ENCODE measurements around the gene ADAT2. TPM values are rescaled to one million over a fixed set of nuclear protein-coding genes. Genes with fewer than 3 reads are reported as not detected.

Gene ADAT2
- total and polyA plus RNA-seq, 8 donors: 1.1 to 20.0 (median 6.8) TPM; not detected in 1

DNA sequence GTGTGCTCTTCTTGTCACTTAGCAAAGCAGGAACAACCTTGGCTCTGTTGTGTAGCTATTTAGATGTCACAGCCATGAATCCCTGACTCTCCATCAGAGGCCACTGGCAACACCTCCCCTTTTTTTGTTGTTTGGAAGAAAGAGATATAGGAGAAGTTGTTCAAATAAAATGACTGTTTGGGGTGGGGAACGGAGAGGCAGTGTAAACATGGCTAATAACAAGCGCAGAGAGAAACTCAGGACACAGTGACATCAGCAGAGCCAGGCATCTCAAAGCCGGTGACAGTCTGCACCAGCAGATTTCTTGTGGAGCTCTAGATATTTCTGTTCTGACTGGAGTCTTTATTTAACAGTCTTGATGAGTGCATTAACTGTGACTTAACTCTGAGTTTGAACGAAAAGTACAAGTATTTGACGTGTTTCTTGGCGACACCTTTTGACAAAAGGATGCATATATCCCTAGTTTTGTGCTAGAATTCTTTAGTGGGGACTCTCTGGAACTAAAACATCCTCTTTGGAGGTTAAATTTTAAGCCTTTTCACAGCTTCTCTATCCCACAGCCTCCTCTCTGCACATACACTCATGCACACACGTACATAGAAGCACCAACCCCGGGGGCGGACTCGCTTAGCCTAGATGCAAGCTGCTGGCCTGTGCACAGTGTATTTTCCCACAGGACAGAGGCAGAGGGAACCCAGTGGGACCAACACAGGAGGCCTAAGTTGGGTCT lies 53.8 kb downstream of the ADAT2 start:
- Histone ChIP-seq H3K4me3 (no peak overlapping the region), H3K4me1 (peaks cover 7 to 26% (median 9%) of the 10 kb centered on the region in 4 donors), H3K27me3 (no peaks in the 10 kb centered on the region), H3K27ac (peak overlapping the region in 4 of 5 donors; percentile 41 to 72 (median 50)), H3K9me3 (no peaks in the 10 kb centered on the region), H3K36me3 (no peaks in the 10 kb centered on the region)
- no peak for DNase-seq
- TF ChIP-seq POLR2AphosphoS5 (IDR thresholded peaks at IDR 0.05) (no peak), POLR2A (IDR thresholded peaks at IDR 0.05) (no peak), EP300 (IDR thresholded peaks at IDR 0.05) (no peak)
- TF ChIP-seq, protein P1, sequence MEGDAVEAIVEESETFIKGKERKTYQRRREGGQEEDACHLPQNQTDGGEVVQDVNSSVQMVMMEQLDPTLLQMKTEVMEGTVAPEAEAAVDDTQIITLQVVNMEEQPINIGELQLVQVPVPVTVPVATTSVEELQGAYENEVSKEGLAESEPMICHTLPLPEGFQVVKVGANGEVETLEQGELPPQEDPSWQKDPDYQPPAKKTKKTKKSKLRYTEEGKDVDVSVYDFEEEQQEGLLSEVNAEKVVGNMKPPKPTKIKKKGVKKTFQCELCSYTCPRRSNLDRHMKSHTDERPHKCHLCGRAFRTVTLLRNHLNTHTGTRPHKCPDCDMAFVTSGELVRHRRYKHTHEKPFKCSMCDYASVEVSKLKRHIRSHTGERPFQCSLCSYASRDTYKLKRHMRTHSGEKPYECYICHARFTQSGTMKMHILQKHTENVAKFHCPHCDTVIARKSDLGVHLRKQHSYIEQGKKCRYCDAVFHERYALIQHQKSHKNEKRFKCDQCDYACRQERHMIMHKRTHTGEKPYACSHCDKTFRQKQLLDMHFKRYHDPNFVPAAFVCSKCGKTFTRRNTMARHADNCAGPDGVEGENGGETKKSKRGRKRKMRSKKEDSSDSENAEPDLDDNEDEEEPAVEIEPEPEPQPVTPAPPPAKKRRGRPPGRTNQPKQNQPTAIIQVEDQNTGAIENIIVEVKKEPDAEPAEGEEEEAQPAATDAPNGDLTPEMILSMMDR (IDR thresholded peaks at IDR 0.05): no peak
- intact Hi-C loops (cut with DNase I; ENCODE audit: low total_unique reads): no loop called here
- WGBS, 5 donors: 72 to 84% (median 75%) methylated on average over 10 of the region's 10 CpGs

DNA sequence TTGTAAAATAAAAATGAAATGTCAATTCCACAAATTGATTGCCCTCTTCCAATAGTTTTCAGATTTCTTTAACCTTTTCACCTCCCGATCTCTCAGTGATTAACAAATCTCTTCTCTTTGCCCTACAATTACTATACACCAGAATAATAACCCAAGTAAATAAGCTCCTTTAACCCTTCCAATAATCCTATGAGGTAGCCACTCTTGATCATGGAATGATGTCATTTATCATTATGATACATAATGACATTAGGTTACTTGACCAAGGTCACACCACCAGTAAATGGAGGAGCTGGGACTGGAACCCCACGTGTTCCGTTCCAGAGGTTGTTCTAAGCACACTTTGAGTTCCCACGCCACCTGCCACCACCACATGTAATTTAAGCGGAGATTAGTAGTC lies 54.8 kb downstream of the ADAT2 start:
- Histone ChIP-seq H3K4me1 (peaks cover 7 to 24% (median 9%) of the 10 kb centered on the region in 4 donors), H3K27me3 (no peaks in the 10 kb centered on the region), H3K4me3 (no peak overlapping the region), H3K27ac (no peak overlapping the region), H3K9me3 (no peaks in the 10 kb centered on the region), H3K36me3 (no peaks in the 10 kb centered on the region)
- intact Hi-C loops (cut with DNase I; ENCODE audit: low total_unique reads): no loop called here
- DNase-seq: no peak
- 93 to 99% (median 95%) methylated on average over 5 of the region's 5 CpGs for WGBS, 5 donors
- no peak for TF ChIP-seq POLR2AphosphoS5 (IDR thresholded peaks at IDR 0.05)
- TF ChIP-seq, protein P1 (IDR thresholded peaks at IDR 0.05): no peak
- no peak for TF ChIP-seq POLR2A (IDR thresholded peaks at IDR 0.05)
- no peak for TF ChIP-seq EP300 (IDR thresholded peaks at IDR 0.05)

DNA sequence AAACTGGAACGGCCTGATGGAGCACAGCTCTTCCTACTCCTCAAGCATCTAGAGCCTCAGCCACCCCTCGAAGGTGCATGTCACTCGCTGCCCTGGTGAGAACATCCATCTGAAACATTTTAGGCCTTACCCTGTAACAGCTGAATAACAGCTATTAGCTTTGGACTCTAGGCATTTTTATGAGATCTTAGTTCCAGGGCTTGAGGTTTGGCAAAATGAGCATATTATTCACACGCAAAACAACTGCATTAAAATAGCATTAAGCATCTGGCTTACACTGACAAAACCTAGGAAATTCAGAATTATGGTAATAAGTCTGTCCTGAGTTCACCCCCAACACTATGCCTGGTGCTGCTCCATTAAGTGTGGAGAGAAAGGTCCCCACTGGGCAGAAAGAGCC lies 56.1 kb downstream of the ADAT2 start:
- WGBS, 5 donors: 84 to 88% (median 85%) methylated on average over 4 of the region's 4 CpGs
- H3K27ac ChIP-seq: no peak overlapping the region
- H3K9me3 ChIP-seq: no peaks in the 10 kb centered on the region
- intact Hi-C loops (cut with DNase I; ENCODE audit: low total_unique reads): no loop called here
- peaks cover 7 to 19% (median 9%) of the 10 kb centered on the region in 4 donors for H3K4me1 ChIP-seq
- H3K36me3 ChIP-seq: no peaks in the 10 kb centered on the region
- DNase-seq: no peak
- TF ChIP-seq, protein P1 (IDR thresholded peaks at IDR 0.05): no peak
- TF ChIP-seq EP300 (IDR thresholded peaks at IDR 0.05) (no peak), POLR2A (IDR thresholded peaks at IDR 0.05) (no peak)
- H3K27me3 ChIP-seq: no peaks in the 10 kb centered on the region
- H3K4me3 ChIP-seq: no peak overlapping the region

DNA sequence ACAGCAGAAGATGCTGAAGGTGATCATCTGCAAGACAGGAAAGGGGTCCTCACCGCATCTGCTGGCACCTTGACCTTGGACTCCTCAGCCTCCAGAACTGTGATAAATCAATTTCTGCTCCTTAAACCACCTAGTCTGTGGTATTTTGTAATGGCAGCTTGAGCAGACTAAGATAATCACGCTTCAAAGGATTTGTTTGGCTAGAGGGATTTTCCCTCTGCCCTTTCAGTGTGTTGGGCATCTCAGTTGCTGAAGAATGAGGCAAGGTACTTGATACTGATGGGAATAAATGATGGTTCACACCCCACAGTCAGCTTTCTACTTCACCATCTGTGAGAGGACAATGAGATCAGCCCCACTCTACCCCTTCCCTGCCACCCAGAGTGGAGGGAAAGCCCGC lies 60.2 kb downstream of the ADAT2 start:
- 86 to 90% (median 87%) methylated on average over 3 of the region's 3 CpGs for WGBS, 5 donors
- no peak overlapping the region for H3K4me3 ChIP-seq
- H3K27me3 ChIP-seq: no peaks in the 10 kb centered on the region
- no peaks in the 10 kb centered on the region for H3K9me3 ChIP-seq
- TF ChIP-seq, protein P1 (IDR thresholded peaks at IDR 0.05): no peak
- no peak for TF ChIP-seq POLR2A (IDR thresholded peaks at IDR 0.05)
- TF ChIP-seq EP300 (IDR thresholded peaks at IDR 0.05): no peak
- no peak for TF ChIP-seq POLR2AphosphoS5 (IDR thresholded peaks at IDR 0.05)
- DNase-seq: no peak
- intact Hi-C loops (cut with DNase I; ENCODE audit: low total_unique reads): no loop called here
- H3K4me1 ChIP-seq: no peaks in the 10 kb centered on the region
- H3K36me3 ChIP-seq: no peaks in the 10 kb centered on the region
- no peak overlapping the region for H3K27ac ChIP-seq

Measured in stomach (tissue), 9 donors.